ENCODE data around the gene TREML1. TPM values are rescaled to one million over a fixed set of nuclear protein-coding genes. Genes with fewer than 3 reads are reported as not detected.

The TREML1 gene, protein sequence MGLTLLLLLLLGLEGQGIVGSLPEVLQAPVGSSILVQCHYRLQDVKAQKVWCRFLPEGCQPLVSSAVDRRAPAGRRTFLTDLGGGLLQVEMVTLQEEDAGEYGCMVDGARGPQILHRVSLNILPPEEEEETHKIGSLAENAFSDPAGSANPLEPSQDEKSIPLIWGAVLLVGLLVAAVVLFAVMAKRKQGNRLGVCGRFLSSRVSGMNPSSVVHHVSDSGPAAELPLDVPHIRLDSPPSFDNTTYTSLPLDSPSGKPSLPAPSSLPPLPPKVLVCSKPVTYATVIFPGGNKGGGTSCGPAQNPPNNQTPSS
- total RNA-seq: not detected in 2 replicates

GRCh38 chr6:41153992-41154625 lies at the start of gene TREML1:
TSS of gene TREML1 (minus strand) at chr6:41154347. CDS start at chr6:41154288, 59 bp downstream.

GRCh38 chr6:41200901-41201763 lies 47.0 kb upstream of the TREML1 start, which contains the start of gene TREML2:
TSS of gene TREML2 (minus strand) at chr6:41201149. CDS start at chr6:41201008, 141 bp downstream.

GRCh38 chr6:41162687-41163418 lies 8.7 kb upstream of the TREML1 start, which contains the start of gene TREM2:
TSS of gene TREM2 (minus strand) at chr6:41163116. CDS start at chr6:41163082, 34 bp downstream.

Other genes starting within 250 kb of the TREML1 start
- 0.09 and 0.11 TPM in 2 replicates for gene UNC5CL, start 115.1 kb downstream of the TREML1 start, total RNA-seq
- not detected in 2 replicates for gene TSPO2, start 111.9 kb downstream of the TREML1 start, total RNA-seq
- not detected in 2 replicates for gene APOBEC2, start 101.1 kb downstream of the TREML1 start, total RNA-seq
- gene OARD1, start 82.0 kb downstream of the TREML1 start, total RNA-seq: 10.1 and 11.3 TPM in 2 replicates
- gene NFYA, start 81.4 kb downstream of the TREML1 start, total RNA-seq: 12.8 and 22.5 TPM in 2 replicates
- not detected in 2 replicates for gene TREM2, start 8.8 kb upstream of the TREML1 start, total RNA-seq
- gene TREML2, start 46.8 kb upstream of the TREML1 start, total RNA-seq: not detected in 2 replicates
- not detected in 2 replicates for gene TREML4, start 74.0 kb upstream of the TREML1 start, total RNA-seq
- not detected in 2 replicates for gene TREM1, start 132.3 kb upstream of the TREML1 start, total RNA-seq
- not detected in 2 replicates for gene NCR2, start 181.3 kb upstream of the TREML1 start, total RNA-seq